HepG2 (cell line): ENCODE results near the gene BPGM. TPM values are rescaled to one million over a fixed set of nuclear protein-coding genes. Genes with fewer than 3 reads are reported as not detected.

Experiments used
- ATAC-seq: fragments of 200-7000 bp; cut with Tn5 transposase; 3 replicates; pipeline ENCODE4 v1.9.1; 2020; ENCODE audit warnings: mild to moderate bottlenecking, moderate library complexity
- BruUV-seq: library from RNA; stranded (reverse); fragments of 400-500 nt; replicated peaks from 2 replicates; lab custom pipeline; 2021; lab: Mats Ljungman, UMichigan
- CTCF ChIA-PET: fragments of 300-600 bp; formaldehyde crosslinking; extraction: SDS; loops from one replicate; lab custom pipeline; 2021; ENCODE audit warnings: low total read pairs, inconsistent platforms, low intra/inter-chr PET ratio; lab: Yijun Ruan, JAX
- POLR2A ChIA-PET: fragments of 350-600 bp; sonication (Branson Sonifier 250); formaldehyde crosslinking; loops from one replicate; lab custom pipeline; 2020; ENCODE audit warnings: antibody characterized with exemption, inconsistent platforms; lab: Yijun Ruan, JAX
- DNase-seq: peaks from one replicate; pipeline ENCODE4 v3.0.0-alpha.2; 2015; ENCODE audit warnings: low spot score
- FAIRE-seq: peaks from 3 replicates; lab custom pipeline; 2011; peaks lifted over from hg19 to GRCh38; lab: Jason Lieb, UNC
- H2AFZ ChIP-seq: one replicate; pipeline ENCODE4 v1.6.1; 2011; ENCODE audit warnings: low read length, inconsistent platforms
- H3K27ac ChIP-seq: fragments of 300-600 bp; 3 replicates; pipeline ENCODE4 v1.8.0; 2011; ENCODE audit warnings: mixed run types, mild to moderate bottlenecking, mixed read lengths, low read length, inconsistent platforms; ENCODE audit not compliant: insufficient read depth; ENCODE audit errors: extremely low read length
- H3K27me3 ChIP-seq, 2 experiments: fragments of 200-600 bp in 1 of 2; 2 replicates in 1 of 2; 3 replicates in 1 of 2; pipeline versions ENCODE4 v1.6.0 to v1.8.0; 2011; ENCODE audit warnings: low read length in 2 of 2, mild to moderate bottlenecking in 2 of 2, moderate library complexity in 2 of 2, inconsistent platforms in 1 of 2; ENCODE audit not compliant: insufficient read depth in 2 of 2, control insufficient read depth in 1 of 2
- H3K36me3 ChIP-seq, 2 experiments: fragments of 200-600 bp in 1 of 2; replicated peaks in 1 of 2; 2 replicates in 1 of 2; 3 replicates in 1 of 2; pipeline versions ENCODE4 v1.5.1 to v1.8.0; 2011; ENCODE audit warnings: low read length in 2 of 2, inconsistent platforms in 1 of 2; ENCODE audit not compliant: insufficient read depth in 2 of 2, control insufficient read depth in 1 of 2
- H3K4me1 ChIP-seq: 2 replicates; pipeline ENCODE4 v1.5.1; 2012; ENCODE audit warnings: low read length, inconsistent platforms; ENCODE audit not compliant: insufficient read depth
- H3K4me2 ChIP-seq: 2 replicates; pipeline ENCODE4 v1.6.0; 2011; ENCODE audit warnings: low read depth, low read length, inconsistent platforms
- H3K4me3 ChIP-seq, 3 experiments: fragments of 200-600 bp in 1 of 3; sonication (generic), shearing (Covaris generic) in 1 of 3; replicated peaks in 1 of 3; 2 replicates each; pipeline ENCODE4 v1.5.1; 2011 to 2016; ENCODE audit warnings: low read length in 3 of 3, inconsistent platforms in 2 of 3, low read depth in 2 of 3, mild to moderate bottlenecking in 2 of 3, control low read depth in 1 of 3, mixed read lengths in 1 of 3; ENCODE audit not compliant: insufficient read depth in 1 of 3
- H3K79me2 ChIP-seq: one replicate; pipeline ENCODE4 v1.6.1; 2011; ENCODE audit warnings: low read length, inconsistent platforms; ENCODE audit not compliant: insufficient read depth
- H3K9ac ChIP-seq: 2 replicates; pipeline ENCODE4 v1.6.0; 2011; ENCODE audit warnings: mild to moderate bottlenecking, low read depth, low read length, inconsistent platforms; ENCODE audit not compliant: insufficient read depth
- H3K9me3 ChIP-seq: 2 replicates; pipeline ENCODE4 v1.5.1; 2012; ENCODE audit warnings: mild to moderate bottlenecking, low read length
- H4K20me1 ChIP-seq: 2 replicates; pipeline ENCODE4 v1.6.0; 2011; ENCODE audit warnings: inconsistent platforms, mild to moderate bottlenecking, low read length, moderate library complexity; ENCODE audit not compliant: insufficient read depth
- EZH2 ChIP-seq: conservative IDR thresholded peaks from 2 replicates; pipeline ENCODE4 v1.6.1; 2012; ENCODE audit warnings: mild to moderate bottlenecking, low read depth, low read length, moderate library complexity
- FOSL1 ChIP-seq: sonication (generic); formaldehyde crosslinking; IDR thresholded peaks from 2 replicates; pipeline ENCODE4 v1.9.0; 2021; ENCODE audit warnings: missing genetic modification reagents, borderline replicate concordance
- HNRNPL ChIP-seq: fragments of 200-400 bp; formaldehyde crosslinking; IDR thresholded peaks from 2 replicates; pipeline ENCODE4 v1.6.1; 2017; ENCODE audit warnings: mild to moderate bottlenecking, low read depth, low read length
- SKIL ChIP-seq: sonication (generic); formaldehyde crosslinking; IDR thresholded peaks from 2 replicates; pipeline ENCODE4 v1.8.0; 2022; ENCODE audit warnings: missing genetic modification reagents, mild to moderate bottlenecking, moderate library complexity, borderline replicate concordance
- TCF12 ChIP-seq, 2 experiments: fragments of 450-650 bp in 1 of 2; sonication (generic) in 1 of 2; formaldehyde crosslinking in 1 of 2; IDR thresholded peaks; 2 replicates each; pipeline versions ENCODE4 v1.6.1 to v1.8.0; 2017 to 2022; ENCODE audit warnings: antibody characterized with exemption in 1 of 2, mild to moderate bottlenecking in 1 of 2, missing genetic modification reagents in 1 of 2, moderate library complexity in 1 of 2
- ZNF530 ChIP-seq: sonication (generic); formaldehyde crosslinking; IDR thresholded peaks from 2 replicates; pipeline ENCODE4 v1.5.0; 2020; ENCODE audit warnings: low read depth, mild to moderate bottlenecking, missing genetic modification reagents
- ZNF639 ChIP-seq: conservative IDR thresholded peaks from 2 replicates; pipeline ENCODE4 v1.6.1; 2018; ENCODE audit warnings: missing genetic modification reagents
- ZNF879 ChIP-seq: sonication (generic); formaldehyde crosslinking; IDR thresholded peaks from 2 replicates; pipeline ENCODE4 v1.8.1; 2023; ENCODE audit warnings: missing genetic modification reagents
- WGBS: methylation state at CpG from one replicate; pipeline ENCODE4 v1.1.6; 2017; ENCODE audit warnings: low lambda C conversion rate; 5-methylcytosine and 5-hydroxymethylcytosine counted together
- in situ Hi-C: cut with HindIII; loops from 2 replicates; pipeline ENCODE4 v1.10.0; 2017; ENCODE audit warnings: low pct_unique_long_range_greater_than_20kb; ENCODE audit not compliant: extremely low pct_ligation_motif_present
- intact Hi-C: fragments of 100-400 bp; cut with micrococcal nuclease; formaldehyde crosslinking; loops from one replicate; pipeline ENCODE4 v1.10.0; 2022; ENCODE audit not compliant: unreplicated experiment
- polyA plus RNA-seq, 8 experiments: library from polyadenylated mRNA; depleted of rRNA in 3 of 8; stranded (reverse) in 7 of 8; unstranded in 1 of 8; fragments of >200 nt; fragmentation: Illumina TruSeq in 4 of 8; extraction: Trizol in 4 of 8; gene quantifications; 2 replicates each; pipeline versions ENCODE4 v1.2.1 to v1.2.3, GENCODE V29; 2011 to 2016; ENCODE audit warnings: low read depth in 4 of 8, missing spikeins in 1 of 8, mixed read lengths in 1 of 8; ENCODE audit not compliant: insufficient read depth in 1 of 8
- total RNA-seq, 5 experiments: library from RNA; depleted of rRNA; stranded (reverse); fragments of >200 nt; fragmentation: Illumina TruSeq; extraction: Trizol; gene quantifications; 2 replicates each; pipeline ENCODE4 v1.2.3, GENCODE V29; 2016; ENCODE audit warnings: low read depth in 1 of 5
- TF ChIP-seq, protein P1 (sequence below): sonication (generic); formaldehyde crosslinking; IDR thresholded peaks from 2 replicates; pipeline ENCODE4 v1.4.0; 2020; ENCODE audit warnings: missing genetic modification reagents

The BPGM gene
- total and polyA plus RNA-seq, 2 of the 13 experiments (the other 11 are each of a cell fraction or from before 2014, with no cell fraction given) = 4.0 to 7.5 TPM

DNA sequence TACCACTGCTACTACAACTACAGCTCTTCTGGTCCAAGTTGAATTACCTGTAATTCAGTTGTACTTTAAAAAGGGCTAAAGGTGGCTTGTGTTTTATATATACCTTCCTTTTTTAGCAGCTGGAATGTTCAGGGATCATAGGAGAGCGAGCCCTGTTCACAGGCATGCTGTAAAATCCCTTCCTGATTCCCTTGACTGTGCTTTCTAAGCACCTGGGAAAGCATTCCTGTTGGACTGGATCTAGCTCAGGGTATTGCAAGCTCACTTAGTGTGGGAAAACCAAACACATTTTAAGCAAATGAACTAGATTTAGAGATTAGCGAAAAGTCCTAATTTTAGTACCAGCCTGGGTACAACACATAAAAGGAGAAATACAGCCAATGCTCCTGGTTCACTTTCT lies 31.5 kb downstream of the BPGM start (continued):
- TF ChIP-seq, protein P1, sequence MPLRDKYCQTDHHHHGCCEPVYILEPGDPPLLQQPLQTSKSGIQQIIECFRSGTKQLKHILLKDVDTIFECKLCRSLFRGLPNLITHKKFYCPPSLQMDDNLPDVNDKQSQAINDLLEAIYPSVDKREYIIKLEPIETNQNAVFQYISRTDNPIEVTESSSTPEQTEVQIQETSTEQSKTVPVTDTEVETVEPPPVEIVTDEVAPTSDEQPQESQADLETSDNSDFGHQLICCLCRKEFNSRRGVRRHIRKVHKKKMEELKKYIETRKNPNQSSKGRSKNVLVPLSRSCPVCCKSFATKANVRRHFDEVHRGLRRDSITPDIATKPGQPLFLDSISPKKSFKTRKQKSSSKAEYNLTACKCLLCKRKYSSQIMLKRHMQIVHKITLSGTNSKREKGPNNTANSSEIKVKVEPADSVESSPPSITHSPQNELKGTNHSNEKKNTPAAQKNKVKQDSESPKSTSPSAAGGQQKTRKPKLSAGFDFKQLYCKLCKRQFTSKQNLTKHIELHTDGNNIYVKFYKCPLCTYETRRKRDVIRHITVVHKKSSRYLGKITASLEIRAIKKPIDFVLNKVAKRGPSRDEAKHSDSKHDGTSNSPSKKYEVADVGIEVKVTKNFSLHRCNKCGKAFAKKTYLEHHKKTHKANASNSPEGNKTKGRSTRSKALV (CRISPR knock-in tag) = no peak
- TF ChIP-seq ZNF879 (CRISPR knock-in tag) (no peak), ZNF530 (CRISPR knock-in tag) (no peak)

GRCh38 chr7:134679006-134679405 lies 32.4 kb downstream of the BPGM start:
- no peak overlapping the region for H3K4me3 ChIP-seq
- in situ Hi-C loops (no loop called here), intact Hi-C loops (no loop called here)
- FAIRE-seq = no peak
- H2AFZ ChIP-seq = no peak overlapping the region
- H3K27ac ChIP-seq = no peak overlapping the region
- DNase-seq = no peak
- no peaks in the 10 kb centered on the region for H3K36me3 ChIP-seq
- no peaks in the 10 kb centered on the region for H3K27me3 ChIP-seq
- CTCF ChIA-PET = no interaction called here
- TF ChIP-seq FOSL1 (CRISPR knock-in tag) (no peak), HNRNPL (no peak), EZH2 (no peak), SKIL (CRISPR knock-in tag) (no peak), TCF12 (IDR thresholded peaks at IDR 0.05) (no peak), TCF12 (CRISPR knock-in tag; IDR thresholded peaks at IDR 0.05) (no peak), ZNF639 (CRISPR knock-in tag) (no peak)
- WGBS = 82% methylated on average over 2 of the region's 2 CpGs
- POLR2A ChIA-PET = no interaction called here
- no peaks in the 10 kb centered on the region for H3K79me2 ChIP-seq
- no TSS peak for BruUV-seq
- ATAC-seq = no peak
- no peaks in the 10 kb centered on the region for H4K20me1 ChIP-seq
- H3K9me3 ChIP-seq = no peaks in the 10 kb centered on the region
- no peak overlapping the region for H3K9ac ChIP-seq
- H3K4me2 ChIP-seq = no peak overlapping the region
- no peaks in the 10 kb centered on the region for H3K4me1 ChIP-seq
